AG09309 (cell line): ENCODE measurements around the gene OR1E2.
"Not testable (repeated sequence)": the region's sequence is repeated elsewhere in the genome, so short reads cannot be mapped to it uniquely, and the experiment has no call there.

ENCODE experiments used
- DNase-seq: peaks from one replicate; pipeline ENCODE4 v3.0.0-alpha.2; 2010; ENCODE audit warnings: low read depth
- H3K4me3 ChIP-seq: 2 replicates; pipeline ENCODE4 v1.5.1; 2011; ENCODE audit warnings: mild to moderate bottlenecking, low read depth, low read length, moderate library complexity; ENCODE audit not compliant: control insufficient read depth
- TF ChIP-seq, protein P1 (sequence below): IDR thresholded peaks from 2 replicates; pipeline ENCODE4 v1.5.1; 2011; ENCODE audit warnings: mild to moderate bottlenecking, low read depth, low read length, inconsistent platforms; ENCODE audit not compliant: insufficient read depth, control insufficient read depth; ENCODE audit errors: missing control alignments

The OR1E2 gene

DNA sequence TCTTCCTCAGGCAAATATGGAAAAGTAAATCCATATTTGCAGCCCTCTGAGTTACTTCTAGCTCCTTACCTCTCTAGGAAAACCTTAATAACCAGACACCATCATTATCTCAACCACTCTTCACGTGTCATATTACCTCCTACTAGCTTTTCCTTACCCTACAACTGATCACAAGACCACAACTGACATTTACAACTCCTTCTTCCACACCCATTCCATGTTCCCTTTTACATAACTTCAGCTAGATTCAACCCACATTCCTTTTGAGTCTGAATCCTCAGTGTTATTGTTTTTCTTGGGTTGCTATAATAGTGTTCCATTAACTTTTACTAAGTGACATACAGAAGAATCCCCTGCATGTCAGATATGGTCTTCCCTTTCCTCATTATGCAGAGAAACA is 4.7 kb upstream of the OR1E2 start:
- H3K4me3 ChIP-seq: no peak overlapping the region
- TF ChIP-seq, protein P1, sequence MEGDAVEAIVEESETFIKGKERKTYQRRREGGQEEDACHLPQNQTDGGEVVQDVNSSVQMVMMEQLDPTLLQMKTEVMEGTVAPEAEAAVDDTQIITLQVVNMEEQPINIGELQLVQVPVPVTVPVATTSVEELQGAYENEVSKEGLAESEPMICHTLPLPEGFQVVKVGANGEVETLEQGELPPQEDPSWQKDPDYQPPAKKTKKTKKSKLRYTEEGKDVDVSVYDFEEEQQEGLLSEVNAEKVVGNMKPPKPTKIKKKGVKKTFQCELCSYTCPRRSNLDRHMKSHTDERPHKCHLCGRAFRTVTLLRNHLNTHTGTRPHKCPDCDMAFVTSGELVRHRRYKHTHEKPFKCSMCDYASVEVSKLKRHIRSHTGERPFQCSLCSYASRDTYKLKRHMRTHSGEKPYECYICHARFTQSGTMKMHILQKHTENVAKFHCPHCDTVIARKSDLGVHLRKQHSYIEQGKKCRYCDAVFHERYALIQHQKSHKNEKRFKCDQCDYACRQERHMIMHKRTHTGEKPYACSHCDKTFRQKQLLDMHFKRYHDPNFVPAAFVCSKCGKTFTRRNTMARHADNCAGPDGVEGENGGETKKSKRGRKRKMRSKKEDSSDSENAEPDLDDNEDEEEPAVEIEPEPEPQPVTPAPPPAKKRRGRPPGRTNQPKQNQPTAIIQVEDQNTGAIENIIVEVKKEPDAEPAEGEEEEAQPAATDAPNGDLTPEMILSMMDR: no peak
- no peak for DNase-seq

DNA sequence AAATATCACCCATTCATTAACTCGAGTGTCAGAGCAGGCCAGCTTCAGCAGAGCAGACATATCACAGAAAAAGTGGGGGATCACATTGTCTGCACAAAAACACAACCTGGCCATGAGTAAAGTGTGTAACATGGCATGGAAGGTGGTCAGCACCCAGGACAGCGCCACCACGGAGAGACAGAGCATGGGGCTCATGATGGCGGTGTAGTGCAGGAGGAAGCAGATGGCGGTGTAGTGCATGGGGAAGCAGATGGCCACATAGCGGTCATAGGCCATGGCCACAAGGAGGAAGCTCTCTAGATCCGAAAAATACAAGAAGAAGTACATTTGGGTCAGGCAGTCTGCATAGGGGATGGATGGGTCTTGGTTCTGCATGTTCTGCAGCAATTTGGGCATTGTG is 426 bp downstream of the OR1E2 start:
- not testable (repeated sequence) for H3K4me3 ChIP-seq, DNase-seq

DNA sequence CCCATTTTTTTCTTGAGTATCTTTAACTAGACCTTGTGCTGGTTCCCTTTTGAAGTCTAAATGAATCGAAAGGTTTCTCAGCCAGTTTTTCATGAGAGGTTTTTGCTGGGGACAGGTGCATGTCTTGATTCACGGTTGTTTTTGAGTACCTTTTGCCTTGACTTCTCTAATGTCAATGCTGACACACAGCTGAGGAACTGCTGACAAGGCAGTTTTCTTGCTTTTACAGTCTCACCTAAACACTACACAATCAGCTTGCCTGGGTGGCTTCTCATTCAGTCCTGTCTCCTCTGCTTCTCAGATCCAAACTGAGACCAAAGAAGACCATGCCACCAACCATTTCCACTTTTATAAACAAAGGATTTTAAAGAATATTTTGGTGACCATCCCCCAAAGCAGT is 15.4 kb downstream of the OR1E2 start:
- TF ChIP-seq, protein P1: no peak
- no peak for DNase-seq
- no peak overlapping the region for H3K4me3 ChIP-seq

DNA sequence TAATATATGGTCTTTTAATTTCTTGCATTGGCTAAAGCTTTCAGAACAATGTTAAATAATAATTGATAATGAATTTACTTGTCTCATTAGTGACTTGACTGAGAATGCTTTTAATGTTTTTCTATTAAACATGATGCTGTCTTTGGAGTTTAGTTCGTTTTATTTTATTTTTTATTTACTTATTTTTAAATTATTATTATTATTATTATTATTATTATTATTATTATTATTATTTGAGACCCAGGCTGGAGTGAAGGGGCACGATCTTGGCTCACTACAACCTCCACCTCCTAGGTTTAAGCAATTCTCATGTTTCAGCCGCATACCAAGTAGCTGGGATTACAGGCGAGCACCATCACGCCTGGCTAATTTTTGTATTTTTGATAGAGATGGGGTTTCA is 18.0 kb downstream of the OR1E2 start:
- no peak overlapping the region for H3K4me3 ChIP-seq
- no peak for DNase-seq
- TF ChIP-seq, protein P1: no peak

DNA sequence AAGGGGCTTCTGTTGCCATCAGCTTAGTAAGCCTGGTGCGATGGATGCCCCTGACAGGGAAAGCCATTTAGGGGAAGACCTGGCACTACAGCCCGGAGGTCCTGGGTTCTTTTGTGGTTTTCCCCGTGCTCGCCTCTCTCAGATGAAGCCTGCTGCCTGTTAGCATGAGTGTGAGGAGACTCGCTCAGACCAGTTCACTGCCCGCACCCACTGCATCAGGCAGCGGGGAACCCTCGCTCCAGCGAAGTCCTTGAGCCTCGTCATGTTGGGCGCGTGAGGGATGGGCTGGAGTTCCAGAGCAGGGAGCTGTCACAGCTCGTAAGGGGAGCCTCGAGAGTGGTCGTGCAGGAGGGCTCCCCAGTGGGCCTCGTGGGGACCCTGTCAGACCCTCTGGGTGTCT is 21.4 kb downstream of the OR1E2 start:
- not testable (repeated sequence) for DNase-seq

DNA sequence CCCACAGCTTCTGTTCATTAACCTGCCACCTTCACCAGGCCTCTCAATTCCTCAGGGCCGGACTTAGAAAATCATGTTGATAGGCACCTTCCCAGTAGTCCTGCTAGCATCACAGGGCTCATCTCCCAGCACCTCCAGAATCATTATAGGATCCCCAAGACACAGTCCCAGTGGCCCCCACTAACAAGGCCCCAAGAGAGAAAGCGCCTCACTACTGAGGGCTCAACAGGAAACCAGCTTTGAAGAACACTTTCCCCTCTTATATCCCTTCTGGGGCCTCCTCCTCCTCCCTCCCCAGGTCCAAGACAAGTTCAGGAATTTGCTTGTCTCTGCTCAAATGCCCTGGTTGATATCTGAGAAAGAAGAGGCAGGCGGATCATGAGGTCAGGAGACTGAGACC is 22.6 kb downstream of the OR1E2 start, which contains the start of gene OR3A3:
TSS of gene OR3A3 (plus strand) at position 301 of the 400 bp plus-strand sequence.
- no peak for DNase-seq
- no peak within 1 kb of the TSS for H3K4me3 ChIP-seq
- TF ChIP-seq, protein P1: no peak

More for the DNA sequence above, 21.4 kb downstream of the OR1E2 start:
- not testable (repeated sequence) for H3K4me3 ChIP-seq

DNA sequence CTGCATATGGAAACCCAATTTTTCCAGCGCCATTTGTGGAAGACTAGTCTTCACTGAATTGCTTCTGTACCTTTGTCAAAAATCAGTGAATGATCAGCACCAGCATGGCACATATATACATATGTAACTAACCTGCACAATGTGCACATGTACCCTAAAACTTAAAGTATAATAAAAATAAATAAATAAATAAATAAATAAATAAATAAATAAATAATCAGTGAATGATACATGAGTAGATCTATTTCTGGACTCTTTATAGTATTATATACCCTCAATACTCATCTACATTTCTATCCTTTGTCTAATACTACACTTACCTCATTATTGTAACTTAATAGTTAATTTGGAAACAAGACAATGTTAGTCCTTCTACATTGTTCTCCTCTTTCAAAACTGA is 29.8 kb downstream of the OR1E2 start:
- not testable (repeated sequence) for DNase-seq, H3K4me3 ChIP-seq

DNA sequence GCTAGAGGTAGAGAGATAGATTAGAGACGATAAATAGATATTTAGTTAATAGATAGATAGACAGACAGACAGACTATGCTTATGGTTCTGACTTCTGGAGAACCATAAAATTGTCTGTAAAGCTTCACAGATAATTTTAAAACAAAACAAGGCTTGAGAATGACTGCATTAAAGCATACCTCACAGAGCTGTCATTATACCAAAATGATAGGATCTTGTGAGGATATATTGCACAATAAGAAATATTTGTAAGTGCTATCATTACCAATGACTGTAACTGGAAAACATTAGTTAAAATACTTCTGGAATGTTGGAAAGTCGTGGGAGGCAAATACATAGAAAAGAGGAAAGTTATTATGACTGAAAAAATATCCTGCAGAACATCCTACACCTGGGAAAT is 31.9 kb downstream of the OR1E2 start:
- DNase-seq: no peak
- TF ChIP-seq, protein P1: no peak
- no peak overlapping the region for H3K4me3 ChIP-seq
